ENCODE results near the gene PBX1. TPM values are rescaled to one million over a fixed set of nuclear protein-coding genes. Genes with fewer than 3 reads are reported as not detected.
A peak's percentile ranks its signal among the peaks of the same experiment; 100 is the strongest.

Gene PBX1
- total RNA-seq, 2 donors from 2014 or later, result 55.4 to 56.2 TPM

GRCh38 chr1:164796916-164797315 lies 237.9 kb downstream of the PBX1 start:
- DNase-seq (no peak), ATAC-seq (no peak)
- intact Hi-C loops (cut with DNase I, micrococcal nuclease), result no loop called here

DNA sequence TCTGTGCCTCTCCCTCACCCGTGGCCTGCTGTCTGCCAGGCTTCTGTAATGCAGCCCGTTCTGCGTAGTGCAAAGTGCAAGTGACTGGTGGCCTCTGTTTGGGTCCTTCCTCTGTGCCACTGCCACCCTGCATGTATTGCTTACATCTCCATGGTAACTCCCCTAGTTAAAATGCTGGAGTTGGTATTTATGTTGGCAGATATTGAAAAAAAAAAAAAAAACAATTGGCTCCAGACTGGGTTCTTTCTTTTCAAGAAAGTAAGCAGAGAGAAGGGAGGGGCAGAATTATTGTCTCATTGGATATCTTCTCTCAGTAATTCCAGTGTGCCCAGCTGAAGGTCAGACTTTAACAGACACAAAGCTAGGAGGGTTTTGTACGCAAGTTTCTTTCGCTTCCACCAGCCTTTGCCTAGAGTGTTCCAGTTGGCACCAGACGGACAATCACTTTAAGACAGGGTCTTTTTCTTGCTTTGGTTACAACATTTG lies 242.3 kb downstream of the PBX1 start:
- DNase-seq, result no peak
- intact Hi-C loops (cut with DNase I, micrococcal nuclease), result no loop called here
- ATAC-seq, result no peak

DNA sequence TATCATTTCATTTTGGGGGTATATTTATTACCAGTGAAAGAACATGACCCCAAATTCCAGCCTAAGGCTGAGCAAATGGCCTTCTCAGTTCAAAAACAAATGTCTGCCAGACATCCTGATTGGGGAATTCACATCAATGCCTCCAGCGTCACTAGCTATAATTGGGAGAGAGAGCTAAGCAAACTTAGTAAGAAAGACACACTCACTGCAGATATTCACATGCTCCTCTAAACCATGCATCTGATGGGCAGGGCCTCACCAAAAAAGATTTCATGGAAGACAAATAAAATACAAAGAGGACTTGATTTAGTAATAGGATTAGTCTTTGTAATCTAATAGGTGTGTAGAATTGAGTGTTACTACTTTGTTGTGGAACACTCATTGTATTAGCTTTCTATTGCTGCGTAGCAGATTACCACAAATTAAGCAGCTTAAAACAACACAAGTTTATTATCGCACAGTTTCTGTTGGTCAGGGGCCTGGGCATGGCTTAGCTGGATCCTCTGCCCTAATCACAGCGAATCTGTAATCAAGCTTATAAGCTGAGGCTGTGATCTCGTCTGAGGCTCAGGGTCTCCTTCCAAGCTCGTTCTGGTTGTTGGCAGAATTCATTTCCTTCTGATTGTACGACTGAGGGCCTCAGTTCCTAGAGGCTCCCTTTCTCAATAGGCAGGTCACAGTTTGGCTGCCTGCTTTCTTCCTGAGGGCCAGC lies 243.0 kb downstream of the PBX1 start:
- intact Hi-C loops (cut with DNase I, micrococcal nuclease), result no loop called here
- ATAC-seq (no peak), DNase-seq (no peak)

GRCh38 chr1:164802529-164803282 lies 243.7 kb downstream of the PBX1 start:
- intact Hi-C loops (cut with DNase I, micrococcal nuclease), result no loop called here
- no peak for DNase-seq
- no peak for ATAC-seq

DNA sequence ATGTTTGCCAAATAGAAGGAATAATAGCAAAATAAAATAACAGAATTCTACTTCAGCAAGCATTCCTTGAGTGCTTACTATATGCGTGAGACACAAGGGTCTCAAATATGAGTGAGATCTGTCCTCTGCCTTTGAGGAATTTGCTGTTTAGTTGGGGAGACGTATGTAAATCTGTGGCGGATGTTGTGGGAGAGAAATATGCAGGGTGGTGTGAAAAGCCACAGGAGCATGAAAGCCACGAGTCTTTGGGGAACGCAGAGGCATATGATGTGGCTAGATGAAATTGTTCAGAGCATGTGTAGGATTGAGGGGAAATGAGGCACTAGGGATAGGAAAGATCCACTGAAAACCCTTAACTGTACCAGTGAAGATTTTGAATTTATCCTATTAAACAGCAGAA lies 244.4 kb downstream of the PBX1 start:
- DNase-seq (no peak), ATAC-seq (no peak)
- intact Hi-C loops (cut with DNase I, micrococcal nuclease), result no loop called here

GRCh38 chr1:164804366-164804765 lies 245.4 kb downstream of the PBX1 start:
- no peak for ATAC-seq
- DNase-seq, result no peak
- intact Hi-C loops (cut with DNase I, micrococcal nuclease), result no loop called here

GRCh38 chr1:164805399-164805798 lies 246.4 kb downstream of the PBX1 start:
- ATAC-seq (no peak), DNase-seq (no peak)
- intact Hi-C loops (cut with DNase I, micrococcal nuclease), result no loop called here

DNA sequence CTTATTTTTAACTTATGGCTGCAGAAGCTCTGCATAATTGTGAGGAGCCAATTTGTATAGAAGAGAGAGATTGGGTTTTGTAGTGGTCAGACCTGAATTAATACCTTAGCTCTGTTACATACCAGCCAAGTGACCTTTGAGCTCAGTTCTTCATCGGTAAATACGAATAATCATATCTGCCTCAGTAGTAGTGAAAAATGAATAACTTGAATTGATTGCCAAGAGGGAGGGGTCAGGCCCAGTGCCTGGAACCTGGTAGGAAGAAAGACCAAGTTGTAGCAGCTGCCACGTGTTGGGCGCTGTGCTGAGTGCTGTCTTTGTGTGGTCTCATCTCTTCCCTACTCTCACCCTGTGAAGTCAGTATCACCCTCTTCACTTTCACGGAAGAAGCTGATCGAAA lies 247.5 kb downstream of the PBX1 start:
- DNase-seq (no peak), ATAC-seq (no peak)
- intact Hi-C loops (cut with DNase I, micrococcal nuclease), result no loop called here

DNA sequence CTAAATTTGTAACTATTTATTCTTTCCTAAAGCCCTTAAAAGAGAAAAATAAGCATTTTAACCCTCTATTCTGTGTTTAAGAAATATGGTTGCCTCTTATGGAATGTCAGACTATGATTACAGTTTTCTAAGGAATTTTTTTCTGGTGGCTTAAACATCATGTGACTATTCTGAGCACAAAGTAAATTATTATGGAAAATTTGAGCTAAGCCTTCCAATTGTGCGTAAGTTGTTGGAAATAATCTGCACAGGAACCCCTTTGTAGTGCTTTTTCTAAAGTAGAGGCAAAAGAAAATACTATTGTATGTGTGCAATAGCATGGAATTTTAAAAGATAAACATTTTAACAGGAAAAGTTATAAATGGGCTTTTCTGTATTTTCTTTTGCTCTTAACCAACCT lies 254.8 kb downstream of the PBX1 start:
- DNase-seq (no peak), ATAC-seq (no peak)
- intact Hi-C loops (cut with DNase I, micrococcal nuclease), result no loop called here

DNA sequence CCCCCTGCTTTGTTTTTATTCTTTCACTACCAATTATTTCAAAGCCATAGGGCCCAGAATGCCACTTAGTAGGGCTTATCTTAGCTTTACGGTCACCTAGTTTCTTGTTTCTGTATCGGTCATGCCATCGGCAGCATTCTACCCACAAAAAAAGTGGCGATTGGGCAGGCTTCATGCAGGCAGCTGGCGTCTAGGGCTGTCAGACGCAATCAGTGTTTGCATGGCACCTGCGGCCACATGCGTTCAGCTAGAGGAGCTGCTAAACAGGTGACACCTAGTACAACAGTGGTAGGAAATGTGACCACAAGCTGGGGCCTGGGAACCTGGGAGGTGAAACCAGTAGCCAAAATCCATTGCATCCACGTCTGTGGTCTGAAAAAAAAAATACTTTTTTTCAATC lies 262.7 kb downstream of the PBX1 start:
- ATAC-seq (no peak), DNase-seq (no peak)
- intact Hi-C loops (cut with DNase I, micrococcal nuclease), result no loop called here

GRCh38 chr1:164823486-164824279 lies 264.7 kb downstream of the PBX1 start:
- intact Hi-C loops (cut with DNase I, micrococcal nuclease), result no loop called here
- peak in 1 of 2 donors; percentile 41 for DNase-seq

DNA sequence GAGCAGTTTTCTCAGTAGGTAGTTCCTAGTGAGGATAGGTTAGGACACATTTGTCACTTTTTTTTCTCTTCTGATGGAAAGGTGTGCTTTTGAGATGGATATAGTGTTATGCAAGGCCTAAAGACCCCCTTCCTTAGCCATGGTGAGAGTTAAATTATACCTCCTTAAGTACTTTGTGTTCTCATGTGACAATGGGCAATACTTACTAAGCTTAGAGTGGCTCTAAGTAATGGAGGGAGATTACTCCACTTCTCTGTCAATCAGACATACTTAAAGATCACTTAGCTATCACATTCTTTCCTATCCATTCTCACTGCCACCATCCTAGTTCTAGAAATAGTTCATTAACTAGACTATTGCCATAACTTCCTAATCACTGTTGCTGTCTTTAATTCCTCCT lies 265.6 kb downstream of the PBX1 start:
- DNase-seq (no peak), ATAC-seq (no peak)
- intact Hi-C loops (cut with DNase I, micrococcal nuclease), result no loop called here

More at GRCh38 chr1:164823486-164824279, 264.7 kb downstream of the PBX1 start:
- no peak for ATAC-seq

GRCh38 chr1:164830628-164831027 lies 271.6 kb downstream of the PBX1 start:
- ATAC-seq, result peak; percentile 20
- DNase-seq, result no peak
- intact Hi-C loops (cut with DNase I, micrococcal nuclease), result no loop called here

DNA sequence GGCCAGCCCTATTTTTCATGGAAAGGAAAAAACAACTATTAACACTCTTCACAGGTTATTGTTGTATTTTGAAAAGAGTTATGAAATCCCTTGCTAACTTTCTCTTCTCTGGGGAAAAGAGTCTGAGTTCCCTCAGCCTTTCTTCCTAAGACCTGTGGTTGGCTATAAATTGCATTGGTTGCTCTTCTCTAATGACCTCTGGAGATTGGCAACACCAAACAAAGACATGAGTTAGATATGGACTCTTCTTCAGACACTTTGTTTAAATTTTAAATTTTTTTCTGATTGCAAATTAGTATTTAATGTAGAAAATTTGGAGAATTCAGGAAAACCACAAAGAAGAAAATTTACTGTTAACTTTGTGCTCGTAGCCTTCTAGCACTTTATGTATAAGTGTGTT lies 275.7 kb downstream of the PBX1 start:
- intact Hi-C loops (cut with DNase I, micrococcal nuclease), result no loop called here
- ATAC-seq, result no peak
- DNase-seq, result no peak

DNA sequence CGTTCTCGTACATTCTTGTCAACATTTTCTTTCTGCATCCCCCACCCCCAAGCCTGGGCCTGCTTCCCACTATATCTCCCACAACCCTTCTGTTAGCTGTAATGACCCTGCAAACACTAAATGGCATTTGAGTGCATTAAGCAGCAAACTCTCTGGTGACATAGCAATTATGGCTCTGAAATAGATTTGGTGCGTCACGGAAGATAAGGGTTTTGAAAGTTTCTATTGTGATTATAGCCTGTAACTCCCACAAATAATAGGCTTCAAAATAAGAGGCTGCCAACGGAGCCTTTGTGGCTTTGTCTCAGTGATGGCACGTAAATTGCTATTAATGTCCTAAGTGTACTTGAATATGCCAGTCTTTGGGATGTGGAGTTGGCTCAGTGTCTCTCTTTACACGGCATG lies 277.6 kb downstream of the PBX1 start:
- intact Hi-C loops (cut with DNase I, micrococcal nuclease), result no loop called here
- ATAC-seq, result no peak

DNA sequence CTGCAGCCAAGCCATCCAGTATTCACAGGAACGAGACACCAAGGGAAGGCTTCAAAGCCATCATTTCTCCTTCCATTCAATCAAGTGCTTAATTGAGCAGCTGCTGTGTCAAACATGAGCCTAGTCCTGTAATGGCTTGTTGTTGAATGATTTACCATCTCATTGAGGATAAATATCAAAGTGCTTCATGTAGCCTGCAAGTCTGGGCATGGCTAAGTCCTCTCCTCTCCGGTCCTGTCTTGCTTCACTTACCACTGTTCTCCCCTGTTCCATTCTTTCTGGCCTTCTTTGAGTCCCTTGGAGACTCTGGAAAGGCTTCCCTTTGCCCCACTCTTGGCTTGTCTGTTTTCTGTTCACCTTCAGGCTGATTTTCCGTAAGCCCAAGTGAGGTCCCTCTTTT lies 279.8 kb downstream of the PBX1 start:
- intact Hi-C loops (cut with DNase I, micrococcal nuclease), result no loop called here
- DNase-seq (no peak), ATAC-seq (no peak)

More for the DNA sequence above, 277.6 kb downstream of the PBX1 start:
- no peak for DNase-seq

DNA sequence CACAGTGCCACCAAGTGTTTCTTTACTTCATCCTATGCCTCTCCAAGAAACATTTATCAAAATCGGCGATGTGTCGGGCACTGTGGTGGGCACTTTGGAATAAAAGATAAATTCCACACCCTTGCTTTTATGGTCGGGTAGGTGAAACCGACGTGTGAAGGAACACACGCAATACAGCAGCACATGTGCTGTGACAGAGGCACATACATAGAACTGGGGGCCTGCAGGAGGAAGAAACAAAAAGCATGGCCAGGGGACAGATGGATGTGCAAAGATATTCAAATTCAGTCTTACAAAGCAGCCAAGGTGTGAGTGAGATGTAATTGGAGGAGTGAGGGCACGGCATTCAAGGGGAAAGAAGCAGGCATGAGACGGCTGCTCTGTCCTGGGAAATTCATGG lies 282.0 kb downstream of the PBX1 start:
- DNase-seq (no peak), ATAC-seq (no peak)
- intact Hi-C loops (cut with DNase I, micrococcal nuclease), result no loop called here

GRCh38 chr1:164841702-164842465 lies 282.9 kb downstream of the PBX1 start:
- intact Hi-C loops (cut with DNase I, micrococcal nuclease), result no loop called here
- no peak for ATAC-seq
- no peak for DNase-seq

DNA sequence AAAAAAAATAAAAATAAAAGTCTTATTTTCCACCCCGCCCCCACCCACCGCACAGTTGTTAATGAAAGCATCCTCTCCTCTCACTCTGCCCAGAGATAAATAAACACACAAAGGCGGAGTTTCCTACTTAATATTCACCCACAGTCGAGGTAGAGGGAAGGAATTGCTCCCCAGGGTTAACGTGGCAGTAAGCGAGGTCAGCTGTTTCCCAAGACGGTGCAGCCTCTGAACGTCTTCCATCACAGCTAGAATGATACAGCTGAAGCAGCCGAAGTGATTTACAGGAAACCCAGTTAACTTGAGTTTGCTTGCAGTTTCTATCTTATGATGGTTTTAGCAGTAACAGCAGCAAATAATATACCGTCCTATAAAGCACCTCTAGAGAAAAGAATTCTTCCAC lies 283.9 kb downstream of the PBX1 start:
- ATAC-seq, result no peak
- intact Hi-C loops (cut with DNase I, micrococcal nuclease), result no loop called here

More for the DNA sequence above, 283.9 kb downstream of the PBX1 start:
- no peak for DNase-seq

Measured in left colon (tissue), 2 donors.